ENCODE measurements around the gene TGFB2.
A peak's percentile ranks its signal among the peaks of the same experiment; 100 is the strongest.

The TGFB2 gene

GRCh38 chr1:218339267-218339831 lies 5.8 kb upstream of the TGFB2 start:
- peak; percentile 50 for DNase-seq

GRCh38 chr1:218341325-218341724 lies 3.8 kb upstream of the TGFB2 start:
- no peak for DNase-seq

- no peak for DNase-seq
Observed at GRCh38 chr1:218342091-218342490, 3.0 kb upstream of the TGFB2 start.

DNA sequence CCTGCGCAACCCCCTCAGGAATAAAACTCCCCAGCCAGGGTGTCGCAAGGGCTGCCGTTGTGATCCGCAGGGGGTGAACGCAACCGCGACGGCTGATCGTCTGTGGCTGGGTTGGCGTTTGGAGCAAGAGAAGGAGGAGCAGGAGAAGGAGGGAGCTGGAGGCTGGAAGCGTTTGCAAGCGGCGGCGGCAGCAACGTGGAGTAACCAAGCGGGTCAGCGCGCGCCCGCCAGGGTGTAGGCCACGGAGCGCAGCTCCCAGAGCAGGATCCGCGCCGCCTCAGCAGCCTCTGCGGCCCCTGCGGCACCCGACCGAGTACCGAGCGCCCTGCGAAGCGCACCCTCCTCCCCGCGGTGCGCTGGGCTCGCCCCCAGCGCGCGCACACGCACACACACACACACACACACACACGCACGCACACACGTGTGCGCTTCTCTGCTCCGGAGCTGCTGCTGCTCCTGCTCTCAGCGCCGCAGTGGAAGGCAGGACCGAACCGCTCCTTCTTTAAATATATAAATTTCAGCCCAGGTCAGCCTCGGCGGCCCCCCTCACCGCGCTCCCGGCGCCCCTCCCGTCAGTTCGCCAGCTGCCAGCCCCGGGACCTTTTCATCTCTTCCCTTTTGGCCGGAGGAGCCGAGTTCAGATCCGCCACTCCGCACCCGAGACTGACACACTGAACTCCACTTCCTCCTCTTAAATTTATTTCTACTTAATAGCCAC lies 696 bp downstream of the TGFB2 start:
- peak; percentile 63 for DNase-seq

GRCh38 chr1:218346391-218347204 lies 1.5 kb downstream of the TGFB2 start:
- DNase-seq: no peak

DNA sequence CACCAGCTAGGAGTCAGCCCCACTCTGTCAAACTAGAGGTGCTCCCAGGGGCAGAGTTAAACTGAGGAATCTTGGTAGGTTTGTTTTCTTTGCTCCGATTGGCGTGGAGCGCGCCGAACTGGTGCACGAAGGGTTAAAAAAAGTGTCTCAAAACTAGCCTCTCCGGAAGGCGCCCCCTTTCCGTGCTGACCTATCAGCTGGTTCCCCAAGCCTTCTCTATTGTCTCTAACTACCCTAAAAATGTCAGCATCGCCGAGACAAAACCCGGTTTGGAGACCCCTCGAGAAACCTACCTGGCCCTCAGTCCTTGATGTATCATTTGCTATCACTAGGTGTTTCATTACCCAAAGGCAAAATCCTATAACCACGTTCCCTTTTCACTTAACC lies 2.2 kb downstream of the TGFB2 start:
- DNase-seq: no peak

GRCh38 chr1:218347723-218348627 lies 2.8 kb downstream of the TGFB2 start:
- no peak for DNase-seq

DNA sequence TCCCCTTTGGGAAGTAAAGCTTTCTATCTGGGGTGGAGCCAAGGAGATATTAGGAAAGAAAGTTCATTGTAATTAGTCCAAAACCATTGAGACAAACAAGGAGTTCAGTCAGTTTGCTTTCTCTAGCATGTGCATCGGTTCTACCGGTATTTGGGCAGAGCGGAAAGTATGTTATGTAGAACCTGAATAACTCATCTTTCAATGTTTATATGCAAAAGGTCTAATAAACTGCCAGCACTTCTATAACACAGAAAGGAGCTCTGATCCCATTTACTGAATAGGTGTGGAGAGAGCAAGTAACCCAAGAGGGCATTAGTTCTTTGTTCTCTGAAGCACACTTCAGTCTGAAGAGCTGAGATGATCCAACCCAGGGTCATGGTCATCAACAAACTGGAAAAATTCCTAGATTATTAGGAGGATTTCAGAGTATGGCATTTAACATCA lies 3.5 kb downstream of the TGFB2 start:
- no peak for DNase-seq

DNA sequence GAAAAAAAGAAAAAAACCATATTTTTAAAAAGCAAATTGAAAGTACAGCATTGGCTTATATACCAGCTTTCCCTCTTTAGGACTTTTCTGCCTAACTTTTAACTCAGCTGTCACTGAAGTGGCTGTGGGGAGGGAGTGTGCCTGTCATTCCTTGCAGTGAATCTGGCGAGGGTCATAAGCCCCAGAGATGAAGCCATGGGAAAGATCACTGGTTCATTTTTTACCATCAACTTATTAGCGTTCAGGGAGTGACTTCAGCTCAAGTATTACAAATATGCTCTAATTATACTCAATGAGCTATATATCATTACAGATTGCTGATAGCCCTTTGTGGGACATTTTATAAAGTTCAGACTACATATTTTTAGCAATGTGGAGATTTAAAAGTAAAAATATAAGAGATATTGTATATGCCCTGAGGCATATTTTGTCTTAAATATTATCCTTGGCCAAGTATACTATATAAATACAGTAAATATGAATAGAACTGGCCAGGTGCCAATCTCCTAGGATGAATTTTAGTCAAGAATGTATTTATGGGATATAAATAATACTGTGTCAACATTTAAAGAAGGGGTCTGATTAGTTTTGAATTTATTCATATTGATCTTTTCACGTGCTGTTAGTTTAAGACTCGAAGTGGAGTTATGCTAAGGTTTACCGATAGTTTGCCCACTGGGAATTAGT lies 4.4 kb downstream of the TGFB2 start:
- DNase-seq: no peak

GRCh38 chr1:218350035-218350525 lies 4.9 kb downstream of the TGFB2 start:
- DNase-seq: no peak

DNA sequence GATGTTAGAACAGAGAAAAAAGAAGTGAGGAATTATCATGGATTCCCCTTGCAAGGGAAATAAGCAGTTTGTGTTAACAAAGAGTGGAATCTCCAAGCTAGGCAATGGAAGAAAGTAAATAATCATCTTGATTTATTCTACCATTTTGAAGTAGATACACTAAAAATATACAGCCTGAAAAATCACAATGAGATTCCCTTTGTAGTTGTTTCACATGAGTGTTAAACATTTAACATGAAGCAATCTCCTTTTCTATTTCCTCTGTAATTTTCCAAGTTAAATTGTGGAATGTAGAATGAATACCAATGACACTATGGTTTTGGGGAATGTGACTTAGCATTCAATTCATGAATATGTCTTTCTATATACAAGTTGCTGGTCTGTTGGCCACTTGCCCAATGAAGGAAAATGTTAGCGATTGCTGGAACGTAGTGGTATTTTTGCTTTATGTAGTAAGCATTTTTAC lies 5.7 kb downstream of the TGFB2 start:
- DNase-seq: no peak

DNA sequence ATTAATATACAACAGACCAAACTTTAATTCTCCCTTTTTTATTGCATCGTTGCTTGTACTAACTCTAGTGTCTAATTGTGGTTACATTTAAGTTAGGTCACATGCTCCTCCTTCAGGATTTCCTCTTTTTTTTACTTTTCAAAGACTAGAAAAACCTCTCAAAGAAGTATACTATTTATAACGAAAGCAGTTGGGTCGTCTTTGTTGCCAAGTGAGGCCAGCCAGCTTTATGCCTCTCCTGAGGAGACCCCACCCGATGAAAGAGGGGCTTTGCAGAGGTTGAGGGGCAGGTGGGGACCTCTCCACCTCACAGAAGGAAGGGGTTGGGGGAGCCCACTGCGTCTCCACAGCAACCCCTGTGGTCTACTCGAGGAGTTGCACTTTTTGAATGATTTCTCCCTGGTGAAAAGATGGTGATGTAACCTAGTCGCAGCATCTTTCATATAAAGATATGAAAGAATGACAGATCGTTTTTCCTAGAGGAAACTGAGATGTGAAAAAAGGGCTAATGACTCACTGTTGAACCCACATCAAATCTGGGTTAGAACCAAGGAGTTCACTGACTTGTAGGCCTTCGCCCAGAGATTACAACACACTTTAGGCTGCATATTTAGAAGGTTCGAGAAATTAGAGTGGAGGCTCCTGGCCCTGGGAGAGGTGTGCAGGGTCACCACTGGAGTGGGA lies 6.4 kb downstream of the TGFB2 start:
- no peak for DNase-seq

GRCh38 chr1:218352075-218352438 lies 6.9 kb downstream of the TGFB2 start:
- DNase-seq: no peak

DNA sequence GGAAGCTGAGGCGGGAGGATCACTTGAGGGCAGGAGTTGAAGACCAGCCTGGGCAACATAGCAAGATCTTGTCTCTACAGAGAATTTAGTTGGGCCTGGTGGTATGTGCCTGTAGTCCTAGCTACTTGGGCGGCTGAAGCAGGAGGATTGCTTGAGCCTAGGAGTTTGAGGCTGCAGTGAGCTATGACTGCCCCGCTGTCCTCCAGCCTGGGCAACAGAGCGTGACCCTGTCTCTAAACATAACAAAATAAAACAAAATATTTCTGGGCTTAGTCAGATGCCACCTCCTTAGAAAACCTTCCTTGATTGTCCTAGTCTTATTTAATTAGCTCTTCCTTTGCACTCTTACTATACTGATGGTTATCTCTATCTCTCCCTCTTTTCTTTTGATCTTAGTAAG lies 8.5 kb downstream of the TGFB2 start:
- no peak for DNase-seq

GRCh38 chr1:218355278-218355677 lies 10.1 kb downstream of the TGFB2 start:
- DNase-seq: no peak

- no peak for DNase-seq
Observed at GRCh38 chr1:218357211-218357892, 12.2 kb downstream of the TGFB2 start.

- no peak for DNase-seq
Observed at GRCh38 chr1:218357893-218358232, 12.7 kb downstream of the TGFB2 start.

DNA sequence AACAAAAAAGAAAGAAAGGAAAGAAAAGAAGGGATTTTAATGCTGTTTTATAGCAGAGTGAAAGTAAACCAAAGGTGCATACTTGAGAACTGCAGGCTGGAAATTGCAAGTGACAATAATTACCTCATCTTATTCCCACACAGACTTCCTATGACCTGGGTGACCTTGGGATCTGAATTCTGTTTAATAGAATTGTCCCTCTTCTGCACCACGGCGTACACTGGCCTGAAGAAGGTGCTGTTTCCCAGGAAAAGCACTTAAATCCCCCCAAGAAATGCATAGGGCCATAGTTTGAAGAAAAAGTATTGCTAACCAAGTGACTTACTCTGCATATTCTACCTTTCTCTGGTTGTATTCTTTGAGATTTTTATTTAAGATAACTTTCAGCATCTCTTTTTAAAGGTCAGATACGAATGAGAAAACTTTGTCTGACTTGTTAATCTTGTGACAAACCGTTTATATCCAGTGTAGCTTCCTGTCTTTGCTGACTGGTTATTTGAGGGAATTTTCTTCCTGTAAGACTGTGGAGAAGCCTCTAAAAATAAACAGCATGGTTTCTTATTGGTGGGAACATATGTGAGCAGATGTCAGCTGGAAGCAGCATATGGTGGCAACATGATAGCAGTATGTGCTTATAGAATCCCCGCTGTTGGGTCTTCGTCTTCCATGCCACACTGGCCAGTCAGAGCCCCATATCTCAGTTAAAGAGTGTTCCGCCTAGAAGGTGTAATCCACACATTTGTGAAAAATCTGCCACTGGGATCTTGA lies 16.3 kb downstream of the TGFB2 start:
- DNase-seq: no peak

- DNase-seq: no peak
Observed at GRCh38 chr1:218362418-218363076, 17.4 kb downstream of the TGFB2 start.

DNA sequence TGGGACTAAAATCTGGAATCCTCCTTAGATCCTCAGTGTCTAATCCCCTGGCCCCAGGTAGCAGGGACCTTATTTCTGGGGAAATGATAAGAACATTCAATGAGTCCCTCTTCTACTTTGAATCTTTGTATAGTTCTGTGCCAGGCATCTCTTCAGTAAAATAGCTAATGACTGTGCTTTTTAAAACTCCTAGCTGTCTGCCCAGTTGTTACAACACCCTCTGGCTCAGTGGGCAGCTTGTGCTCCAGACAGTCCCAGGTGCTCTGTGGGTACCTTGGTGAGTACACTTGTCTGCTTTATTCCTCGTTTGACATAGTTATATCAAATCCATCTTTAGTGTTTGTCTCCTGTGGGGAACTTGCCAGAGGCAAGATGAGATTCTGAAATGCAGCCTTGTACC lies 18.0 kb downstream of the TGFB2 start:
- no peak for DNase-seq
